Uterus (tissue), 4 donors: ENCODE data around the gene B3GALT2. TPM values are rescaled to one million over a fixed set of nuclear protein-coding genes. Genes with fewer than 3 reads are reported as not detected.

Source experiments
- DNase-seq, 2 donors: peaks; one replicate each; pipeline ENCODE4 v3.0.0-alpha.2; 2019 to 2020
- H3K27ac ChIP-seq, 2 donors: fragments of 200-600 bp; sonication (generic); 1 replicate in 1 of 2; 2 replicates in 1 of 2; pipeline ENCODE4 v1.5.1; 2016 to 2018
- H3K27me3 ChIP-seq, 2 donors: fragments of 200-600 bp; sonication (generic); one replicate each; pipeline ENCODE4 v1.5.1; 2018 to 2019; ENCODE audit warnings: control low read depth in 1 of 2
- H3K36me3 ChIP-seq, 2 donors: fragments of 200-600 bp; sonication (generic); one replicate each; pipeline ENCODE4 v1.5.1; 2019; ENCODE audit warnings: control low read depth in 1 of 2
- H3K4me1 ChIP-seq, 2 donors: fragments of 200-600 bp; sonication (generic); one replicate each; pipeline ENCODE4 v1.5.1; 2018 to 2019; ENCODE audit warnings: control low read depth in 1 of 2
- H3K4me3 ChIP-seq, 2 donors: fragments of 200-600 bp; sonication (generic); 1 replicate in 1 of 2; 2 replicates in 1 of 2; pipeline ENCODE4 v1.5.1; 2018 to 2019; ENCODE audit warnings: mild to moderate bottlenecking in 1 of 2
- H3K9me3 ChIP-seq, 2 donors: fragments of 200-600 bp; sonication (generic); one replicate each; pipeline ENCODE4 v1.5.1; 2019; ENCODE audit warnings: control low read depth in 1 of 2
- POLR2A ChIP-seq, 2 donors: fragments of 450-650 bp; IDR thresholded peaks; one replicate each; pipeline ENCODE4 v1.6.1; 2016; ENCODE audit warnings: antibody characterized with exemption in 2 of 2, mild to moderate bottlenecking in 1 of 2, moderate library complexity in 1 of 2
- intact Hi-C: fragments of 100-400 bp; cut with DNase I; formaldehyde crosslinking; loops from one replicate; pipeline ENCODE4 v1.15.1; 2023; ENCODE audit warnings: low total_unique reads
- total RNA-seq, 4 donors: library from RNA; depleted of rRNA in 3 of 4; stranded (reverse); fragments of >200 nt in 3 of 4; gene quantifications; one replicate each; pipeline versions ENCODE4 v1.1.0 to v1.2.4, GENCODE V29; 2014 to 2023
- TF ChIP-seq, protein P1 (sequence below), 4 experiments: fragments of 200-600 bp in 2 of 4; fragments of 450-650 bp in 2 of 4; sonication (generic) in 2 of 4; IDR thresholded peaks; one replicate each; pipeline ENCODE4 v1.5.1; 2016 to 2019; ENCODE audit warnings: antibody characterized with exemption in 4 of 4, mild to moderate bottlenecking in 2 of 4, moderate library complexity in 1 of 4
- donor health status: DM: yes; HTN: yes; CAD: no.

Gene B3GALT2
- total RNA-seq, 4 donors from 2014 or later, result 0.21 to 4.1 TPM; not detected in 2

DNA sequence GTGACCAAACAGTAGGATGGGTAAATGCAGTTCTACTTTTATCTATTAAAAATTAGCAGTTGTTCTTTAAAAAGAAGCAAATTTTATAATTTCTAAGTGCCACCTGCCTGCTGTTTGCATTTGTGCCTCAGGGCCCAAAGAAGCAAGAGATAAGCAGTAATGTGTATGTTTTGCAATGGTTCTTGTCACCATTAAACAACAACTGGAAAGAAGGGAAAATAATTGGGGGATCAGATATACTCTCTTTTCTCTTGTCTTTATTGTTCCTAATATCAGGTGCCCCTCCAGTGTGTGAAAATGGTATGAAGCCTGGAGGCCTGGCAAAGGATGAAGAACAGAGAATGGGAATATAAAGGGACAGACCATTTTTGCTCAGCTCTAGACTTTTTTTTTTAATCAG, 9.6 kb downstream of the B3GALT2 start:
- no peaks in the 10 kb centered on the region for H3K27me3 ChIP-seq
- H3K36me3 ChIP-seq, result no peaks in the 10 kb centered on the region
- TF ChIP-seq, protein P1, sequence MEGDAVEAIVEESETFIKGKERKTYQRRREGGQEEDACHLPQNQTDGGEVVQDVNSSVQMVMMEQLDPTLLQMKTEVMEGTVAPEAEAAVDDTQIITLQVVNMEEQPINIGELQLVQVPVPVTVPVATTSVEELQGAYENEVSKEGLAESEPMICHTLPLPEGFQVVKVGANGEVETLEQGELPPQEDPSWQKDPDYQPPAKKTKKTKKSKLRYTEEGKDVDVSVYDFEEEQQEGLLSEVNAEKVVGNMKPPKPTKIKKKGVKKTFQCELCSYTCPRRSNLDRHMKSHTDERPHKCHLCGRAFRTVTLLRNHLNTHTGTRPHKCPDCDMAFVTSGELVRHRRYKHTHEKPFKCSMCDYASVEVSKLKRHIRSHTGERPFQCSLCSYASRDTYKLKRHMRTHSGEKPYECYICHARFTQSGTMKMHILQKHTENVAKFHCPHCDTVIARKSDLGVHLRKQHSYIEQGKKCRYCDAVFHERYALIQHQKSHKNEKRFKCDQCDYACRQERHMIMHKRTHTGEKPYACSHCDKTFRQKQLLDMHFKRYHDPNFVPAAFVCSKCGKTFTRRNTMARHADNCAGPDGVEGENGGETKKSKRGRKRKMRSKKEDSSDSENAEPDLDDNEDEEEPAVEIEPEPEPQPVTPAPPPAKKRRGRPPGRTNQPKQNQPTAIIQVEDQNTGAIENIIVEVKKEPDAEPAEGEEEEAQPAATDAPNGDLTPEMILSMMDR (IDR thresholded peaks at IDR 0.05), result no peak
- TF ChIP-seq POLR2A (IDR thresholded peaks at IDR 0.05), result no peak
- intact Hi-C loops, result no loop called here
- H3K4me1 ChIP-seq, result no peaks in the 10 kb centered on the region
- no peak overlapping the region for H3K4me3 ChIP-seq
- no peak overlapping the region for H3K27ac ChIP-seq
- no peaks in the 10 kb centered on the region for H3K9me3 ChIP-seq
- no peak for DNase-seq

DNA sequence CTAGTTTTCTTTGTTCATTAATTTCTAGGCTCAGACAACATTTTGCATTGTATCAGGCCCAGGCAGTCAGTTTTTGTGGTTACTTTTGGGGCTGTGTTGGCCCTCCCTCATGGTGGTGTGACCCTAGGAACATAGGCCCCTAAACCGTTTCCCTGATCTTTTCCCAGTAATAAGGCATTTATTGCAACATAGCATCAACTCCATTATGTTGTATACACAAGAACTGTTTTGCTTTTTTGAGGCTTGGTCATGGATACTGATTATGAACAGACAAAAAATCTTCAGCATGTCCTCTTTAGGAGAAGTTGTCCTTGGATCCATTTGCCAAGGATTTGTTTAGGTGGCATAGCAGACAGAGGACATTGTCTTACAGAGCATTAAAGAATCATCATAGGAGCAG, 10.3 kb downstream of the B3GALT2 start:
- no peak for TF ChIP-seq POLR2A (IDR thresholded peaks at IDR 0.05)
- TF ChIP-seq, protein P1 (IDR thresholded peaks at IDR 0.05), result no peak
- H3K4me3 ChIP-seq, result no peak overlapping the region
- no peak for DNase-seq
- H3K4me1 ChIP-seq, result no peaks in the 10 kb centered on the region
- no peaks in the 10 kb centered on the region for H3K36me3 ChIP-seq
- no peaks in the 10 kb centered on the region for H3K9me3 ChIP-seq
- H3K27me3 ChIP-seq, result no peaks in the 10 kb centered on the region
- intact Hi-C loops, result no loop called here
- H3K27ac ChIP-seq, result no peak overlapping the region

DNA sequence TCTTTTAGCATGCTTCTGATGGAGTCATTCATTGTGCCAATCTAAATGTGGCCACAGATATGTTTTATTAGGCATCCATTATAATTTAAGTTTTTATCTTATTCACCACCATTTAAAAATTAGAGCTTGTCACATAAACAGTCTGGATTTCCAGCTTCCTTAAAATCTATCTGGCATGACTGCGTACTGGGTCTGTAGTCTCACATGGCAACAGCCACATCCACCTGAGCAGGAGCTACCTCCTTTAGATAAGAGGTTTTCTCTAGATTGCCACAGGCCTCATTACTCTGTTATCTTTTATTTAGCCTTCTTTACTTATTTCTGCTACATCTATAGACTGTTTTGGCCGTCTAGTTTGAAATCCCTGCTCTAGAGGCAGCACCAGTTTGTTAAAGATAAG, 29.1 kb downstream of the B3GALT2 start:
- Histone ChIP-seq H3K27ac (no peak overlapping the region), H3K9me3 (no peaks in the 10 kb centered on the region), H3K27me3 (no peaks in the 10 kb centered on the region), H3K36me3 (no peaks in the 10 kb centered on the region), H3K4me1 (no peaks in the 10 kb centered on the region), H3K4me3 (no peak overlapping the region)
- no peak for TF ChIP-seq POLR2A (IDR thresholded peaks at IDR 0.05)
- TF ChIP-seq, protein P1 (IDR thresholded peaks at IDR 0.05), result no peak
- no peak for DNase-seq
- intact Hi-C loops, result no loop called here

DNA sequence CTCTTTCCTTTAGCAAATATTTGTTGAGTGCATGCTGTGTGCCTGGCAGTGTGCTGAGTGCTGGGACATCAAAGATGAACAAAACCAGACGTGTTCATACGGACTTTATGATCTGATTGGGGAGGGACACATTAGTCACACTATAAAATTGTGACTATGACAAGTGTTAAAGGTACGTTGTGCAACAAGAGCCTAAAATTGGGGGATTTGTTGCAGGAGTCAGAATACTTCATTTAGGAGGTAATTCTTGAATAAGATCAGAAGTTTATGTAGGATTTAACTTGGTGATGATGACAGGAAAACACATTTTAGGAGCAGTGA, 29.6 kb downstream of the B3GALT2 start:
- H3K4me1 ChIP-seq, result no peaks in the 10 kb centered on the region
- intact Hi-C loops, result no loop called here
- no peak overlapping the region for H3K27ac ChIP-seq
- H3K9me3 ChIP-seq, result no peaks in the 10 kb centered on the region
- H3K4me3 ChIP-seq, result no peak overlapping the region
- TF ChIP-seq, protein P1 (IDR thresholded peaks at IDR 0.05), result no peak
- TF ChIP-seq POLR2A (IDR thresholded peaks at IDR 0.05), result no peak
- DNase-seq, result no peak
- no peaks in the 10 kb centered on the region for H3K27me3 ChIP-seq
- H3K36me3 ChIP-seq, result no peaks in the 10 kb centered on the region

DNA sequence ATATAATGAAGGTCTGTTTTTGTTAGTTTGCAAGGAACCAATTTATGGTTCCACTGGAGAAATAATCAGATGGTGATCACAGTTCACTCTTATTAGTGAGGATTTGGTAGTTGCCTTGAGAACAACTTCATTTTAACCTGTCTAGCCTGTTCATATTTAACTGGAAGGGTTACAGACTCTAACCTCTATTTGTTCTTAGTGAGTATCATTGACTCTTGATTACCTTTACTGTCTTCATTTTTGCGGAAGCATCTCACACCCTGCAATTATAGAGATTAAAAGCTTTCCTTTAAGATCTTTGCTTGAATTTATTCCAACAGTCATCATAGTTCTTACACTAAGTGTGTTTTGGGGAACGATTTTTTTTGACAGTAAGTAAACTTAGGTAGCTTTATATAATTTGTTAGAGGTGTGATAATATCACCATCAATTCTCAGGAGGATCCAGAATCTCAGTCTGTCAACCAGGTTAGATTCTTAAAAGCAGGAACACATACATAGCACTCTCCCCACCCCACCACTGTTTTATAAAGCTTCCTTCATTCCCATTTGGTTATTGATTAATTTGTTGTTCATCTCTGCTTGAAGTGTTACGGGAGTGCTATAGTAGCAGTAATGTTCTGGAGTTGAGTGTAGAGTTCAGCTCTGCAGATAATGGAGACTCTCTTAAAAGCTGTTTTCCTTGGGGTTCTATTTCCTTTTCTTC, 30.1 kb downstream of the B3GALT2 start:
- Histone ChIP-seq H3K9me3 (no peaks in the 10 kb centered on the region), H3K36me3 (no peaks in the 10 kb centered on the region), H3K27ac (no peak overlapping the region), H3K4me3 (no peak overlapping the region), H3K4me1 (no peaks in the 10 kb centered on the region), H3K27me3 (no peaks in the 10 kb centered on the region)
- TF ChIP-seq, protein P1 (IDR thresholded peaks at IDR 0.05), result no peak
- TF ChIP-seq POLR2A (IDR thresholded peaks at IDR 0.05), result no peak
- intact Hi-C loops, result no loop called here
- DNase-seq, result no peak
